MCF 10A (cell line): ENCODE measurements around the gene UBLCP1. TPM values are rescaled to one million over a fixed set of nuclear protein-coding genes. Genes with fewer than 3 reads are reported as not detected.
"Not testable (repeated sequence)": the region's sequence is repeated elsewhere in the genome, so short reads cannot be mapped to it uniquely, and the experiment has no call there.

Source experiments
- BruUV-seq: library from RNA; stranded (reverse); fragments of 400-500 nt; replicated peaks from 2 replicates; lab custom pipeline; 2021; lab: Mats Ljungman, UMichigan
- CTCF ChIA-PET: fragments of 300-600 bp; sonication (Branson Sonifier 250); formaldehyde crosslinking; extraction: SDS; loops from one replicate; lab custom pipeline; 2021; ENCODE audit warnings: antibody characterized with exemption, inconsistent platforms; lab: Yijun Ruan, JAX
- POLR2A ChIA-PET: fragments of 300-600, 350-650 bp; sonication (Branson Sonifier 250); formaldehyde crosslinking; extraction: SDS; loops from one replicate; lab custom pipeline; 2020; ENCODE audit warnings: antibody characterized with exemption, inconsistent platforms; lab: Yijun Ruan, JAX
- DNase-seq: peaks from one replicate; pipeline ENCODE4 v3.0.0-alpha.2; 2018; ENCODE audit not compliant: unreplicated experiment
- H3K27ac Mint-ChIP-seq: one replicate; pipeline ENCODE4 v1.8.0; 2022; ENCODE audit warnings: mild to moderate bottlenecking, low read depth, mixed read lengths; ENCODE audit not compliant: unreplicated experiment
- H3K27me3 Mint-ChIP-seq: one replicate; pipeline ENCODE4 v1.8.0; 2022; ENCODE audit warnings: mixed read lengths; ENCODE audit not compliant: insufficient read depth, unreplicated experiment
- H3K36me3 Mint-ChIP-seq: one replicate; pipeline ENCODE4 v1.8.0; 2022; ENCODE audit warnings: mild to moderate bottlenecking, moderate library complexity, mixed read lengths; ENCODE audit not compliant: insufficient read depth, unreplicated experiment
- H3K4me1 Mint-ChIP-seq: one replicate; pipeline ENCODE4 v1.8.0; 2022; ENCODE audit warnings: mixed read lengths; ENCODE audit not compliant: insufficient read depth, unreplicated experiment
- H3K4me3 Mint-ChIP-seq: one replicate; pipeline ENCODE4 v1.8.0; 2022; ENCODE audit warnings: mild to moderate bottlenecking, moderate library complexity, mixed read lengths; ENCODE audit not compliant: unreplicated experiment
- H3K9me3 Mint-ChIP-seq: one replicate; pipeline ENCODE4 v1.8.0; 2022; ENCODE audit warnings: mixed read lengths; ENCODE audit not compliant: unreplicated experiment
- CTCF ChIP-seq: fragments of 200-600 bp; IDR thresholded peaks from one replicate; pipeline ENCODE4 v1.8.0; 2022; ENCODE audit warnings: antibody characterized with exemption, mild to moderate bottlenecking; ENCODE audit not compliant: unreplicated experiment
- intact Hi-C: fragments of 100-400 bp; cut with micrococcal nuclease; formaldehyde crosslinking; loops from 2 replicates; pipeline ENCODE4 v1.14.1; 2022
- total RNA-seq: library from RNA; stranded (reverse); gene quantifications from 2 replicates; pipeline ENCODE4 v1.2.3, GENCODE V29; 2022

Gene UBLCP1
- total RNA-seq, 1 experiment from 2014 or later: 74.4 TPM

GRCh38 chr5:159301466-159301865, 38.4 kb downstream of the UBLCP1 start:
- H3K36me3 Mint-ChIP-seq: no peaks in the 10 kb centered on the region
- H3K4me3 Mint-ChIP-seq: no peak overlapping the region
- ChIA-PET POLR2A (no interaction called here), CTCF (interaction anchor here (0.6 to 6.2 kb wide), 4 partner anchors 10 to 214 kb away, joined by 3 to 32 read pairs (median 3); no protein-coding TSS in a partner anchor)
- no TSS peak for BruUV-seq
- intact Hi-C loops: no loop called here
- TF ChIP-seq CTCF: no peak
- peaks cover 48% of the 10 kb centered on the region for H3K9me3 Mint-ChIP-seq
- peaks cover 20% of the 10 kb centered on the region for H3K4me1 Mint-ChIP-seq
- no peak for DNase-seq
- H3K27me3 Mint-ChIP-seq: no peaks in the 10 kb centered on the region
- H3K27ac Mint-ChIP-seq: no peak overlapping the region

- H3K27ac Mint-ChIP-seq, H3K36me3 Mint-ChIP-seq, BruUV-seq, intact Hi-C loops, DNase-seq, H3K4me3 Mint-ChIP-seq, POLR2A ChIA-PET, H3K27me3 Mint-ChIP-seq: not testable (repeated sequence)
- Mint-ChIP-seq H3K9me3 (peaks cover 40% of the 10 kb centered on the region), H3K4me1 (peaks cover 20% of the 10 kb centered on the region)
- CTCF ChIA-PET: interaction anchor here (0.7 to 6.2 kb wide), 3 partner anchors 9 to 24 kb away, joined by 3 to 32 read pairs (median 3); no protein-coding TSS in a partner anchor
These were observed 39.1 kb downstream of the UBLCP1 start for GRCh38 chr5:159301929-159302860.

- TF ChIP-seq CTCF: no peak
- Mint-ChIP-seq H3K27me3 (no peaks in the 10 kb centered on the region), H3K27ac (no peak overlapping the region), H3K36me3 (no peaks in the 10 kb centered on the region), H3K4me1 (peaks cover 20% of the 10 kb centered on the region), H3K4me3 (no peak overlapping the region), H3K9me3 (peaks cover 32% of the 10 kb centered on the region)
- intact Hi-C loops: no loop called here
- no peak for DNase-seq
- ChIA-PET POLR2A (interaction anchor here (1.2 kb wide), 1 partner anchor 13 kb away, joined by 3 read pairs; no protein-coding TSS in a partner anchor), CTCF (interaction anchor here (0.7 to 2.9 kb wide), 6 partner anchors 8 to 140 kb away, joined by 3 to 24 read pairs (median 4); no protein-coding TSS in a partner anchor)
- no TSS peak for BruUV-seq
These were observed 40.2 kb downstream of the UBLCP1 start for GRCh38 chr5:159303286-159303685.

- TF ChIP-seq CTCF: no peak
- H3K27me3 Mint-ChIP-seq: no peaks in the 10 kb centered on the region
- H3K4me3 Mint-ChIP-seq: no peak overlapping the region
- peak overlapping the region; percentile 74 for H3K27ac Mint-ChIP-seq
- CTCF ChIA-PET: interaction anchor here (0.6 to 3.6 kb wide), 5 partner anchors 11 to 683 kb away, joined by 3 to 24 read pairs (median 3); no protein-coding TSS in a partner anchor
- H3K36me3 Mint-ChIP-seq: no peaks in the 10 kb centered on the region
- peaks cover 20% of the 10 kb centered on the region for H3K4me1 Mint-ChIP-seq
- BruUV-seq: no TSS peak
- intact Hi-C loops: no loop called here
- DNase-seq: peak; percentile 28
- peaks cover 23% of the 10 kb centered on the region for H3K9me3 Mint-ChIP-seq
- POLR2A ChIA-PET: interaction anchor here (0.5 to 2.9 kb wide), 7 partner anchors 11 to 41 kb away, joined by 3 to 11 read pairs (median 3); no protein-coding TSS in a partner anchor
These were observed 42.0 kb downstream of the UBLCP1 start for GRCh38 chr5:159304961-159305595.
